HG02852 (cell line): Measurements from ENCODE around the gene NRIP3.
"Not testable (repeated sequence)": the region's sequence is repeated elsewhere in the genome, so short reads cannot be mapped to it uniquely, and the experiment has no call there.

Experiments used
- ATAC-seq: cut with Tn5 transposase; IDR thresholded peaks from one replicate; pipeline ENCODE4 v1.9.1; 2021; ENCODE audit warnings: mild to moderate bottlenecking, moderate library complexity; ENCODE audit not compliant: unreplicated experiment

NRIP3 gene

GRCh38 chr11:8973121-8973520, 30.7 kb downstream of the NRIP3 start:
- no peak for ATAC-seq

GRCh38 chr11:8971924-8972316, 31.9 kb downstream of the NRIP3 start:
- ATAC-seq, result no peak

- ATAC-seq, result no peak
These were observed 32.4 kb downstream of the NRIP3 start for GRCh38 chr11:8971196-8971923.

GRCh38 chr11:8967184-8967583, 36.6 kb downstream of the NRIP3 start:
- no peak for ATAC-seq

- ATAC-seq, result peak; percentile 81
These were observed 39.2 kb downstream of the NRIP3 start, which contains the start of gene TMEM9B for GRCh38 chr11:8964324-8965320. TSS of gene TMEM9B (minus strand) at chr11:8964442. CDS start at chr11:8964313, 129 bp downstream.

- ATAC-seq, result peak; percentile 67
These were observed 40.1 kb downstream of the NRIP3 start for GRCh38 chr11:8963569-8964323.

GRCh38 chr11:8962841-8963240, 41.0 kb downstream of the NRIP3 start:
- no peak for ATAC-seq

- ATAC-seq, result no peak
These were observed 42.4 kb downstream of the NRIP3 start for GRCh38 chr11:8961401-8961800.

- peak; percentile 39 for ATAC-seq
These were observed 44.1 kb downstream of the NRIP3 start for GRCh38 chr11:8959546-8960166.

GRCh38 chr11:8956860-8957259, 46.9 kb downstream of the NRIP3 start:
- ATAC-seq, result no peak

- ATAC-seq, result no peak
These were observed 54.9 kb downstream of the NRIP3 start for GRCh38 chr11:8948886-8949285.

- no peak for ATAC-seq
These were observed 56.4 kb downstream of the NRIP3 start for GRCh38 chr11:8947230-8947943.

GRCh38 chr11:8942518-8943066, 61.2 kb downstream of the NRIP3 start, which contains the start of gene ASCL3:
TSS of gene ASCL3 (minus strand) at chr11:8943016. CDS start at chr11:8938161, 4,855 bp downstream.
- ATAC-seq, result no peak

GRCh38 chr11:8941341-8942103, 62.3 kb downstream of the NRIP3 start:
- ATAC-seq, result no peak

GRCh38 chr11:8937659-8938058, 66.1 kb downstream of the NRIP3 start:
- no peak for ATAC-seq

- ATAC-seq, result no peak
These were observed 66.6 kb downstream of the NRIP3 start for GRCh38 chr11:8937159-8937558.

- ATAC-seq, result not testable (repeated sequence)
These were observed 68.0 kb downstream of the NRIP3 start for GRCh38 chr11:8935789-8936188.

- ATAC-seq, result no peak
These were observed 68.9 kb downstream of the NRIP3 start for GRCh38 chr11:8934742-8935488.
